Subcutaneous adipose tissue (tissue), 4 donors: ENCODE results near the gene GRM7. TPM values are rescaled to one million over a fixed set of nuclear protein-coding genes. Genes with fewer than 3 reads are reported as not detected.

Experiments
- total RNA-seq, 4 donors: library from RNA; depleted of rRNA; stranded (reverse); fragments of >200 nt; gene quantifications; one replicate each; pipeline ENCODE4 v1.1.0, GENCODE V29; 2016
- TF ChIP-seq, protein P1 (sequence below): fragments of 450-650 bp; IDR thresholded peaks from one replicate; pipeline ENCODE4 v1.5.1; 2016; ENCODE audit warnings: low read depth, mild to moderate bottlenecking, control low read depth, antibody characterized with exemption, moderate library complexity

GRM7 gene
- total RNA-seq, 4 donors from 2014 or later: 0.16 to 1.2 (median 0.90) TPM

DNA sequence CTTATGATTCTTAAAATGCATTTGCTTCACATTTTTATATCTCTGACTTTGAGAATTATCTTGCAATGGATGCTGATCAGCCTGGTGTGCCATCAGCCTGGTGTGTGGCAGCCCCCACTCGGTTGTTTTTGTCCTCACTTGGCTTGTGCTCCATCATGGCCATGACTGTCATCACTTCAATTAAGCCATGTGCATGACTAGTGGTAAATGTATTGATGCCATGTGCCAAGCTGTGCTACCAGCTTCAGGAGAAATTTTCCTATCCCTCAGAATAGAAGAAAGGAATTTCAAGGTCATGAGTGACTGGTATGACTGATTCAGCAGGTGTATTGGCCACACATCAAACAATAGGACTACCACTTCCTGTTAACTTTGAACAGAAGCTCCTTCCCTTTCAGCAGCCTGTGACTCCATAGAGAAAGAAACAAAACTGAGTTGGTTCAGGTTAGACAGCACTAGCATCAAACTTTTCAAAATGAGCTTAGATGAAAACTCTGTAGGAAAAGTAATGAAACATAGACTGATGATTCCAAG lies 251.7 kb downstream of the GRM7 start:
- TF ChIP-seq, protein P1, sequence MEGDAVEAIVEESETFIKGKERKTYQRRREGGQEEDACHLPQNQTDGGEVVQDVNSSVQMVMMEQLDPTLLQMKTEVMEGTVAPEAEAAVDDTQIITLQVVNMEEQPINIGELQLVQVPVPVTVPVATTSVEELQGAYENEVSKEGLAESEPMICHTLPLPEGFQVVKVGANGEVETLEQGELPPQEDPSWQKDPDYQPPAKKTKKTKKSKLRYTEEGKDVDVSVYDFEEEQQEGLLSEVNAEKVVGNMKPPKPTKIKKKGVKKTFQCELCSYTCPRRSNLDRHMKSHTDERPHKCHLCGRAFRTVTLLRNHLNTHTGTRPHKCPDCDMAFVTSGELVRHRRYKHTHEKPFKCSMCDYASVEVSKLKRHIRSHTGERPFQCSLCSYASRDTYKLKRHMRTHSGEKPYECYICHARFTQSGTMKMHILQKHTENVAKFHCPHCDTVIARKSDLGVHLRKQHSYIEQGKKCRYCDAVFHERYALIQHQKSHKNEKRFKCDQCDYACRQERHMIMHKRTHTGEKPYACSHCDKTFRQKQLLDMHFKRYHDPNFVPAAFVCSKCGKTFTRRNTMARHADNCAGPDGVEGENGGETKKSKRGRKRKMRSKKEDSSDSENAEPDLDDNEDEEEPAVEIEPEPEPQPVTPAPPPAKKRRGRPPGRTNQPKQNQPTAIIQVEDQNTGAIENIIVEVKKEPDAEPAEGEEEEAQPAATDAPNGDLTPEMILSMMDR: no peak

DNA sequence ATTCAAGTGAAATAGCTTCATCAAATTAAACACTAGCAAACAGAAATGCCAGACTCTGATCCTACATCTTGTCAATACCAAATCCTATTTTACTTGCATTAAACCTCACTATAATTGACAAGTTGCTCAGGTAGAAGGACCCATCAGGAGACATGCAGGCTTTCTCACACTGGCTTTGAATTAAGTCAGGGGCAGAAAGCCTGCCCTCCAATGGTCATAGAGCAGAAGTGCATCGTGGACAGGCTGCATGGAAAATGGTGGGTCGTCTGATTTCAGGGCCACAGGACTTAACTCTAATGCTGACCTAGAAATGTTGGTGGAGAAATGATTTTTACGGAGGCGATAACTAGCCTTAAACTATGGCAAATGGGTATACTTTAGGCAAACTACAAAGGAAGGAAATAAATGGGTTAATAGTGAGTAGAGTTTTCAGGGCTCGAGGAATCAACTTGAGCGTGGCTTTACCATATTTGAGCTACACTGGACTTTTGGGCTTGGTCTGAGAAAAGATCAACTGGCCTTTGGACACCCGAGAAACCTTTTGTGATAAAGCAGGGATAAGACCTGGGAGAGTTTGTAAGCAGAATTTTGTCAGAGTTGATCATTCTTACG lies 283.9 kb downstream of the GRM7 start:
- TF ChIP-seq, protein P1: no peak

DNA sequence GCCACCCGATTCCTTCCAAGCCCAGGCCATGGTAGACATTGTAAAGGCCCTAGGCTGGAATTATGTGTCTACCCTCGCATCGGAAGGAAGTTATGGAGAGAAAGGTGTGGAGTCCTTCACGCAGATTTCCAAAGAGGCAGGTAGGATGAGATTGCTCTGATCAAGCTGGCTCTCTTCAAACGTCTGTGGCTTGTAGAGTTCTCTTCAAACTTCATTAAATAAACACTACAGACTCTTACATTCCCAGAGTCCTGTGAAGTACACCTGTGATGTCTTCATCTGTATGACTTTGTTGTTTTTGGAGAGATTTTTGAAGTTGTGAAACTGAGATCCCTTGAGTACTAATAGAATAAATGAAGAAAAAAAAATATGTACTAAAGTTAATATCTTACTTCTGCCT lies 285.6 kb downstream of the GRM7 start:
- TF ChIP-seq, protein P1: no peak

DNA sequence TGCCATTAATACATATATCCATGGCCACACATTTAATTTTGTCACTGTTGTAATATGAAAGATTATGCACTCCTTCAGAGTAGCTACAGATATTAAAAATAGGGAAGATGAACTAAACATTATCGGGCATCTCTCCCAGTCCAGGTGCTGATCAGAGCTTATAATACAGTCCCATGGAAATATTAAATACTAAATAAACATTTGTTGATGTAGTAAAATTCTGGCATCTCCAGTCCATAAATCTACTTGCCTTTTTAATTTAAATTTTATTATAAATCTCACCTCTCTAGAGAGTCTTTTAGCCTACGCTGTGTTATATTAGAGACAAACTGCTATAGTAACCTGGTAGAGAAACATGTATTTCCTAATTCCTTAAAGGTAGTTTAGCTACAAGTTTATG lies 297.6 kb downstream of the GRM7 start:
- TF ChIP-seq, protein P1: no peak

DNA sequence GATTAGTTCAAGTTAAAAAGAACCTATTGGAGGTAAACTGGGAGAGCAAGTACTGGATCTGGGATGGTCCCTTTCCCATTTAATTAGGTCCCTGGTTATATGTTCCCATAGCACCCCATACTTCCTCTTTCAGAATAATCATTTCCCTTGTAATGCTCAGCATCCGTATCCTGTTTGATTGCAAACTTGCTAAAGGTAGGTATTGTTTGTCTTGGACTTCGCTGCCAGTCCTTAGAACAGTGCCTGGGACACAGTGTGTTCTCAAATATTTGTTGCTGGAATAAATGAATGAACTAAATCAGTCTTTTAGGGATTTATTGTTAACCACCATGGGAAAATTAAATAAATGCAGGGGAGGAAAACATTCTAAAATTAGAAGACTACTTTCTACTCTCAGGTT lies 299.8 kb downstream of the GRM7 start:
- TF ChIP-seq, protein P1: no peak

DNA sequence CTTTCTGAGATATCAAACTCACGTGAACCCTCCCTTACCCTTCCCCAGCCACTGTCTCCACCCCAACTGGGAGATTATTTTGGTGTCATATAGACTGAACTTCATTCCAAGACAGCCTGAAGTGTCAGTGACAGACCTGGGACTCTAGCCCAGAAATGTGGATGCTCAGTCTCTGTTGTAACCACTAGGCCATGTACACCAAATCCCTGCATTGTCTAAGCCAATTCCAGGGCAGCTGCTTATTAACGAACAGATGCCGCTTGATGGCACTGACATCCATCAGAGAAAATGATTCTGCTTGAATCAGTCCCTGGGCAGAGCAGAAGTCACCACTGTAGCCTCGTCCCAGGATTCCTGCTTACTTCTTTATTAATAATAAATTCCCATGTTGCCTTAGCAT lies 305.5 kb downstream of the GRM7 start:
- TF ChIP-seq, protein P1: no peak

DNA sequence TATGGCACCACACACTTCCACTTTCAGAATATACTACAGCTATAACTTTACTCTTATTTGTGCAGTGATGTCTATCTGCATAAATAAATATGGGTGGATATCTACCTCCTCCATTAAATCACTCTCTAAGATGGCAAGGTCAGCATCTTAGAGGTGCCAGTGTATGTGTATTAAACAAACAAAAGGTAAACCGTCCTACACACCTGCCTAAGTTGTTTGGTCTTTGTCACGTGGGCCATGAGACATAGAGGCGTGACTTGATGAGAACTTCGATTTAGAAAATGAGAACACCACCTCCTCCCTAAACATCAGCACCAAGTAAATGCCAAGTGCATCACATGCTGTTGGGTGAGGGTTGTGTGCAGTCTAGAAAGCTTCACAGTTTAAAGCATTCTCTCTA lies 310.6 kb downstream of the GRM7 start:
- TF ChIP-seq, protein P1: no peak
